ENCODE data around the gene PCSK2. TPM values are rescaled to one million over a fixed set of nuclear protein-coding genes. Genes with fewer than 3 reads are reported as not detected.

Gene PCSK2
- total and polyA plus RNA-seq, 2 donors (not counting 3 experiments of a cell fraction or from before 2014, with no cell fraction given), result not detected

DNA sequence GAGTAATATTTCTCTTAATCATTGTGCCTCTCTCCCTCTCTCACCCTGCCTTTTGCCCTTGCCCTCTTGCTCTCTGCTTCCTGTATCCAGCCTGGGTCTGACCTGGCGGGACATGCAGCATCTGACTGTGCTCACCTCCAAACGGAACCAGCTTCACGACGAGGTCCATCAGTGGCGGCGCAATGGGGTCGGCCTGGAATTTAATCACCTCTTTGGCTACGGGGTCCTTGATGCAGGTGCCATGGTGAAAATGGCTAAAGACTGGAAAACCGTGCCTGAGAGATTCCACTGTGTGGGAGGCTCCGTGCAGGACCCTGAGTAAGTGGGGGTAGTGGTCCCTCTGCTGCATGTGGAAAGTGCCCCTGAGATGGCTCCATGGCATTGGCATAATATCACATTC is 238.4 kb downstream of the PCSK2 start:
- Histone ChIP-seq H3K9ac (replicated peaks; ENCODE audit: extremely low read depth, insufficient read depth, low read length) (no peak overlapping the region), H3K36me3 (ENCODE audit: control insufficient read depth in 2 of 2, extremely low read depth in 1 of 2, insufficient read depth in 2 of 2, low read length in 2 of 2) (no peaks in the 10 kb centered on the region), H3K9me1 (replicated peaks; ENCODE audit: control insufficient read depth, extremely low read depth, insufficient read depth, low read length) (no peaks in the 10 kb centered on the region), H3K4me2 (ENCODE audit: insufficient read depth, low read length) (no peak overlapping the region), H3K27me3 (ENCODE audit: control insufficient read depth in 2 of 2, insufficient read depth in 2 of 2, low read length in 2 of 2) (no peaks in the 10 kb centered on the region), H3K79me2 (ENCODE audit: control insufficient read depth, insufficient read depth, low read length) (no peaks in the 10 kb centered on the region), H2AFZ (ENCODE audit: low read depth, low read length) (no peak overlapping the region), H3K9me3 (replicated peaks; ENCODE audit: control insufficient read depth, insufficient read depth, low read length) (no peaks in the 10 kb centered on the region), H3K27ac (ENCODE audit: insufficient read depth, low read depth, low read length) (no peak overlapping the region), H3K4me3 (replicated peaks in 1 of 3; ENCODE audit: insufficient read depth in 1 of 3, low read depth in 1 of 3, low read length in 3 of 3) (no peak overlapping the region), H4K20me1 (replicated peaks; ENCODE audit: control insufficient read depth, extremely low read depth, insufficient read depth, low read length) (no peaks in the 10 kb centered on the region), H3K4me1 (ENCODE audit: control insufficient read depth, extremely low read depth, insufficient read depth, low read length) (no peaks in the 10 kb centered on the region)
- TF ChIP-seq, protein P1, sequence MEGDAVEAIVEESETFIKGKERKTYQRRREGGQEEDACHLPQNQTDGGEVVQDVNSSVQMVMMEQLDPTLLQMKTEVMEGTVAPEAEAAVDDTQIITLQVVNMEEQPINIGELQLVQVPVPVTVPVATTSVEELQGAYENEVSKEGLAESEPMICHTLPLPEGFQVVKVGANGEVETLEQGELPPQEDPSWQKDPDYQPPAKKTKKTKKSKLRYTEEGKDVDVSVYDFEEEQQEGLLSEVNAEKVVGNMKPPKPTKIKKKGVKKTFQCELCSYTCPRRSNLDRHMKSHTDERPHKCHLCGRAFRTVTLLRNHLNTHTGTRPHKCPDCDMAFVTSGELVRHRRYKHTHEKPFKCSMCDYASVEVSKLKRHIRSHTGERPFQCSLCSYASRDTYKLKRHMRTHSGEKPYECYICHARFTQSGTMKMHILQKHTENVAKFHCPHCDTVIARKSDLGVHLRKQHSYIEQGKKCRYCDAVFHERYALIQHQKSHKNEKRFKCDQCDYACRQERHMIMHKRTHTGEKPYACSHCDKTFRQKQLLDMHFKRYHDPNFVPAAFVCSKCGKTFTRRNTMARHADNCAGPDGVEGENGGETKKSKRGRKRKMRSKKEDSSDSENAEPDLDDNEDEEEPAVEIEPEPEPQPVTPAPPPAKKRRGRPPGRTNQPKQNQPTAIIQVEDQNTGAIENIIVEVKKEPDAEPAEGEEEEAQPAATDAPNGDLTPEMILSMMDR (IDR thresholded peaks at IDR 0.05; ENCODE audit: extremely low read depth in 1 of 2, insufficient read depth in 1 of 2, low read depth in 1 of 2, low read length in 2 of 2), result no peak
- TF ChIP-seq POLR2A (IDR thresholded peaks at IDR 0.05; ENCODE audit: low read depth, low read length) (no peak), GATA2 (IDR thresholded peaks at IDR 0.05; ENCODE audit: insufficient read depth, insufficient read length, low read depth, low read length) (no peak), MYC (IDR thresholded peaks at IDR 0.05; ENCODE audit: low read depth, low read length) (no peak)
- DNase-seq (ENCODE audit: low read depth, low spot score) (no peak), FAIRE-seq (no peak)
- intact Hi-C loops (cut with micrococcal nuclease) (no loop called here), dilution Hi-C loops (cut with MboI; ENCODE audit: extremely low pct_ligation_motif_present, low sequenced_read_pairs) (no loop called here)
- no TSS peak for BruUV-seq (replicated peaks)
- CTCF ChIA-PET, result no interaction called here
- POLR2A ChIA-PET, result no interaction called here

- Histone ChIP-seq H3K79me2 (ENCODE audit: control insufficient read depth, insufficient read depth, low read length) (no peaks in the 10 kb centered on the region), H3K4me1 (ENCODE audit: control insufficient read depth, extremely low read depth, insufficient read depth, low read length) (no peaks in the 10 kb centered on the region), H4K20me1 (replicated peaks; ENCODE audit: control insufficient read depth, extremely low read depth, insufficient read depth, low read length) (no peaks in the 10 kb centered on the region), H3K36me3 (ENCODE audit: control insufficient read depth in 2 of 2, extremely low read depth in 1 of 2, insufficient read depth in 2 of 2, low read length in 2 of 2) (no peaks in the 10 kb centered on the region), H3K9ac (replicated peaks; ENCODE audit: extremely low read depth, insufficient read depth, low read length) (no peak overlapping the region), H3K27ac (ENCODE audit: insufficient read depth, low read depth, low read length) (no peak overlapping the region), H3K4me2 (ENCODE audit: insufficient read depth, low read length) (no peak overlapping the region), H3K4me3 (replicated peaks in 1 of 3; ENCODE audit: insufficient read depth in 1 of 3, low read depth in 1 of 3, low read length in 3 of 3) (no peak overlapping the region), H3K27me3 (ENCODE audit: control insufficient read depth in 2 of 2, insufficient read depth in 2 of 2, low read length in 2 of 2) (no peaks in the 10 kb centered on the region), H3K9me3 (replicated peaks; ENCODE audit: control insufficient read depth, insufficient read depth, low read length) (no peaks in the 10 kb centered on the region), H2AFZ (ENCODE audit: low read depth, low read length) (no peak overlapping the region), H3K9me1 (replicated peaks; ENCODE audit: control insufficient read depth, extremely low read depth, insufficient read depth, low read length) (no peaks in the 10 kb centered on the region)
- ChIA-PET CTCF (no interaction called here), POLR2A (no interaction called here)
- BruUV-seq (replicated peaks), result no TSS peak
- FAIRE-seq (no peak), DNase-seq (ENCODE audit: low read depth, low spot score) (no peak)
- TF ChIP-seq JUN (IDR thresholded peaks at IDR 0.05; ENCODE audit: borderline replicate concordance, insufficient read depth, insufficient read length, low read depth) (no peak), MYC (IDR thresholded peaks at IDR 0.05; ENCODE audit: low read depth, low read length) (no peak), POLR2A (IDR thresholded peaks at IDR 0.05; ENCODE audit: low read depth, low read length) (no peak)
- intact Hi-C loops (cut with micrococcal nuclease), result no loop called here
- dilution Hi-C loops (cut with MboI; ENCODE audit: extremely low pct_ligation_motif_present, low sequenced_read_pairs), result no loop called here
Observed at GRCh38 chr20:17466641-17467040, 239.8 kb downstream of the PCSK2 start.

Measured in endothelial cell of umbilical vein (primary cell).